Measurements from ENCODE around the gene CXADR.

- TF ChIP-seq CTCF (IDR thresholded peaks at IDR 0.05) (no peak), POLR2A (IDR thresholded peaks at IDR 0.05) (no peak)
These were observed 85.6 kb downstream of the CXADR start for GRCh38 chr21:17598437-17598836.
